GM19238 (cell line): ENCODE data around the gene TRMT10B.
A peak's percentile ranks its signal among the peaks of the same experiment; 100 is the strongest.
"Not testable (repeated sequence)": the region's sequence is repeated elsewhere in the genome, so short reads cannot be mapped to it uniquely, and the experiment has no call there.

ENCODE experiments used
- DNase-seq: peaks from one replicate; pipeline ENCODE4 v3.0.0; 2011; ENCODE audit warnings: low spot score; ENCODE audit not compliant: insufficient read length

TRMT10B gene

DNA sequence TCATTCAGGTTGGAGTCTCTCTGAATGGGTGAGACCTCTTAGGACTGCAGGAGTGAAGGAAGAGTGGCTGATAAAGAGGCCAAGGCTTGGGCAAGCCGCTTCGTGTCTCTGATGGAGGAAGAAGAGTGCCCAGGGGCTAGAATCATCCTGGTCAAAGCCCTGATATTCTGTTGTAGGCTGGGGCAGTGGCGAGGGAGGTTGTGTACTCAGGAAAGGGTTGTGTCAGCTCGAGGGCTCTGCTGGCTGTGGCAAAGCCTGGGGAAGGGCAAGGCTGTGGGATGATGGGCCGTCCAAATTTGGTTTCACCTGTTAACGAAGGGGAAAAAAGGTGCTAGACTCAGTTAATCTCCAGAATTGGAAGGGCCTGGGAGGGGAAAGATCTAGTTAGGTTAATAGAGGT, 2.4 kb upstream of the TRMT10B start:
- no peak for DNase-seq

- DNase-seq = not testable (repeated sequence)
Observed at GRCh38 chr9:37751704-37752103, 1.9 kb upstream of the TRMT10B start.

- DNase-seq = not testable (repeated sequence)
Observed at GRCh38 chr9:37752112-37752511, 1.5 kb upstream of the TRMT10B start.

DNA sequence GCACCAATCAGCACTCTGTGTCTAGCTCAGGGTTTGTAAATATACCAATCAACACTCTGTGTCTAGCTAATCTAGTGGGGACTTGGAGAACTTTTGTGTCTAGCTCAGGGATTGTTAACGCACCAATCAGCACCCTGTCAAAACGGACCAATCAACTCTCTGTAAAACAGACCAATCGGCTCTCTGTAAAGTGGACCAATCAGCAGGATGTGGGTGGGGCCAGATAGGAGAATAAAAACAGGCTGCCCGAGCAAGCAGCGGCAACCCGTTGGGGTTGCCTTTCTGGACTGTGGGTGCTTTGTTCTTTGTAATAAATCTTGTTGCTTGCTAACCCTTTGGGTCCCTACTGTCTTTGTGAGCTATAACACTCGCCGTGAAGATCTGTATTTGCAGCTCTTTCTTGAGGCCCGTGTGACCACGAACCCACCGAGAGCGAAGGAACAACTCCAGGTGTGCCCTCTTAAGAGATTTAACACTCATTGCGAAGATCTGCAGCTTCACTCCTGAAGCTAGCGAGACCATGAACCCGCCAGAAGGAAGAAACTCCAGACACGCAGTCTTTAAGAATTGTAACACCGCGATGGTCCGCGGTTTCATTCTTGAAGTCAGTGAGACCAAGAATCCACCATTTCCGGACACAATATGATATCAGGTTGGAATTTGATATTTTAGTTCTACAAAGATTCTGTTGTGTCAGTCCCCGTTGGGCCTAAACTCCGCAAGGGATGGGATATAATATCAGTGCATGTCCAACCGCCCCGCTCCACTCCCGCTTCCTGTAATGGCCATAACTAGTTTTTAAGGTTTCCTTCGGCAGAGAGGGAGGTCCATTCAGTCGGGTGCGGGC, 740 bp upstream of the TRMT10B start:
- no peak for DNase-seq

GRCh38 chr9:37758747-37759146, 5.1 kb downstream of the TRMT10B start:
- DNase-seq = no peak

DNA sequence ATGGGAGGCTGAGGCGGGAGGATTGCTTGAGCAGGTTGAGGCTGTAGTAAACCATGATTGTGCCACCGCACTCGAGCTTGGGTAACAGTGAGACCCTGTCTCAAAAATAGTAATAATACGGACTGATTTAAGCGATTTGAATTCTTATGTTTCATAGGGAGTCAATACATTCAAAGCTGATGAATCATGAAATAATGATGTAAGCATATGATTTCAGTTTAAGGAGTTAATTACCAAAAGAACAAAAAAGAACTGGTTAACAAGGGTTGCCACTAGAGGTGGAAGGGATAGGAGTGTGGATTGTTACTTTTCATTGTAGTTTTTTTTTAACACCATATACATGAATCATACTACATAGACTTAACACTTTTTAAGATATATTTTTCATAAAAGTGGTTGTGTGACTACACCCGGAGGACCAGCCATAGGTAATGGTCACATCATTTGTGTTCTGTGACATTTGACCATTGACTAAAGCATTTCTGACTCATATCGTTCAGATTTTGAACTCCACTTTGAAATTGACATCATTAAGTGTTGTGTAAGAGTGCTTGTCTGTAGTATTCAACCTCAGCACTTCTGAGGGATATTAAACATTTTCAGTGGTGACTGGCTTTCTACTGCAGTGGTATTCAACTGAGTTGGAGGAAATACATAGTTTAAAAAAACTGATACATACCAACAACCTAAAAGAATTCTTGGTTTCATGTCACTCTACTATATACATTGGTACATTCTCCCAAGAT, 7.0 kb downstream of the TRMT10B start:
- DNase-seq = no peak

DNA sequence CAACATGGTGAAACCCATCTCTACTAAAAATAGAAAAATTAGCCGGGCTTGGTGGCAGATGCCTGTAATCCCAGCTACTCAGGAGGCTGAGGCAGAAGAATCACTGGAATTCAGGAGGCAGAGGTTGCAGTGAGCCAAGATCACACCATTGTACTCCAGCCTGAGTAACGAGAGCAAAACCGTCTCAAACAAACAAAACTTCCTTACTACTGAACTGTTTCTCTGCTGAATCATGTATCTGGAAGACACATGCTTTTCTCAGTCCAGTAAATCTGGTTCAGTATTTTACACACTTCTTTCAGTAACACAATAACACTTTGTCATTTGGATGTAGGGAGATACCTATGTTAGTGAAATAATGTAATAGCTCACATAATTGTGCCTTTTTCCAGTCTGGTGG, 7.9 kb downstream of the TRMT10B start:
- no peak for DNase-seq

DNA sequence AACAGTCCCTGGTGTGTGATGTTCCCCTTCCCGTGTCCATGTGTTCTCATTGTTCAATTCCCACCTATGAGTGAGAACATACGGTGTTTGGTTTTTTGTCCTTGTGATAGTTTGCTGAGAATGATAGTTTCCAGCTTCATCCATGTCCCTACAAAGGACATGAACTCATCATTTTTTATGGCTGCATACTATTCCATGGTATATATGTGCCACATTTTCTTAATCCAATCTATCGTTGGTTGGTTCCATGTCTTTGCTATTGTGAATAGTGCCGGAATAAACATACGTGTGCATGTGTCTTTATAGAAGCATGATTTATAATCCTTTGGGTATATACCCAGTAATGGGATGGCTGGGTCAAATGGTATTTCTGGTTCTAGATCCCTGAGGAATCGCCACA, 11.7 kb downstream of the TRMT10B start:
- DNase-seq = not testable (repeated sequence)

GRCh38 chr9:37769306-37769705, 15.7 kb downstream of the TRMT10B start:
- DNase-seq = no peak

GRCh38 chr9:37769995-37770394, 16.4 kb downstream of the TRMT10B start:
- no peak for DNase-seq

- no peak for DNase-seq
Observed at GRCh38 chr9:37775216-37775919, 21.8 kb downstream of the TRMT10B start.

DNA sequence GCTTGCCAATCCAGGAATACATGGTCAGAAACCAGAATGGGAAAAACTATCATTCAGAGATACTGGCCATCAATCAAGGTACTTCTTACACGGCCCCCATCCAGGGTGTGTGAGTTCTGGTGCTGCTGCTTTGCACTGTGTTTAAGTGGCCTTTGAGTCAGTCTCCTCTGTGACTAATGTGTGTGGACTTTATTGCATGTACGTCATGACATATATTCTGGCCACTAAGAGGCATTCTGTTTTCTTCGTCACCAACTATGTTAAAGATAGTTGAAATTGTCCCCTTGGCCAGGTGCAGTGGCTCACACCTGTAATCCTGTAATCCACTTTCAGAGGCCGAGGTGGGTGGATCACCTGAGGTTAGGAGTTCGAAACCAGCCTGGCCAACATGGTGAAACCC, 22.7 kb downstream of the TRMT10B start:
- DNase-seq = no peak

DNA sequence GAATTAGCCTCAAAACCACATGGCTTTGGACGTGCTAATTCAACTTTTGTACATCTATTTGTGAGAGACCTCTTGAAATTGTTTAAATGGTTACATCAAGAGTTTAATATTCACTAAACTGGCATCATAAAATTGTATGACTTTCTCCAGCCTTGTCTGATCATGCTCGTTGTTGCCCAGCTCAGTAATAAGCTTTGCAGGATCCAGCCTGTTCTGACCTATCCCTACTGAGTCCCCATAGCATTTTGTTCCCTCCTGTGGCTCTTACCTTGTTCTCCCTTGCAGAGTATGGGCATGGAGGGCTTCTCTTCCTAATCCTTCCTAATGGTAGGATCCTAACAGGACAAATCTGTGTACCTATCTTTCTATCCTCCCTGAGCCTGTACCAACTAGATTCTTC, 24.9 kb downstream of the TRMT10B start:
- no peak for DNase-seq

DNA sequence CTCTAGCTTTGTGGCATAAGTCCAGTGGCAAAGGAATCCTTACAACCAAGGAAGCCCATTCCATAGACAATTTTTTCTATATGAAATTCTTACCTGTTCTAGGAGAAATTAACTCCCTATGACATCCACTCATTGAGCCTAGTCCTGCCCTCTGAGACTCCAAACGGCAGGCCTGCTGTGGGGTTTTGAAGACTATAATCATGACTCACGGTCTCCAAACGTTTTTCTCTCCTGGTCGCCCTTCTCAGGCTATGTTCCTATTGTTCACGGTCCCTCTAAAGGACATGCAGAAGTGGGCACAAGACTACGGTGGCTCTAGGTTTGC, 30.6 kb downstream of the TRMT10B start:
- no peak for DNase-seq

GRCh38 chr9:37784616-37785483, 31.2 kb downstream of the TRMT10B start, which contains the start of gene EXOSC3:
EXOSC3 (minus strand) TSS chr9:37785064; CDS start chr9:37785044, 20 bp downstream.
- DNase-seq = peak; percentile 83

DNA sequence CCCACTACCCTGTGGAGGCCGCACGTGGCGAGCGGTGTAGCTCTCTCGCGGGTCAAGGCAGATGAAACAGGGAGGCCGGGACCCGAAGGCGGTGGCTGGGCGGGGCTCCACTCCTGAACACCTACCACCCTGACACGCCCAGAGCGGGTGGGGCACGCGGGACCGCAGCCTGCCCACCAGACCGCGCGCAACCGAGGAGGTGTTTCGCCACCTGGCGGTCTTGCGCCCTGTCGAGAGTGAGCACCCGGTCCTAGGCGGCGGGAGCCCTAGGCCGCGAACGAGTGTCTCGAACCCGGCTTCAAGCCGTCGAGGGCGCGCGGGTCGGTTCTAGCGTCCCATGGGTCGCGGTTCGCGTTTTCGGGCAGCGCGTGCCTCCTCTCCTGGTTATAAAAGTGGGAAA, 33.5 kb downstream of the TRMT10B start:
- no peak for DNase-seq

DNA sequence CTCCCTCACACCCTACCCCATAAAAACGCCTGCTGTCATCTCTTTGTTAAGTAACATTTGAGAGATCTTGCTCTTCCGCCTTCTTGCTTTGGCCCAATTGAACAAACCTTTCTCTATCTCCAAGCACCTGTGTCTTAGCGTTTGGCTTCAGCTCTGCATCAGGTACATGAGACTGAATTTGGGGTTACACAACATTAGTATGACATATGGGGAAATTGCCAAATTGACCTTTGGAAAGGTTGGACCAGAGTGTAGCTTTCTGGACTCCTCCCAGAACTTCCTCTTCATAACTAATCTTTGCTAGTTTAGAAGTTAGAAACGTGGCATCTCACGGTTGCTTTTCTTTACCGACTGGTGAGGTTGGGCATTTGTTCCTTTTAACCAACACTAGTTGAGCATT, 34.7 kb downstream of the TRMT10B start:
- DNase-seq = no peak

DNA sequence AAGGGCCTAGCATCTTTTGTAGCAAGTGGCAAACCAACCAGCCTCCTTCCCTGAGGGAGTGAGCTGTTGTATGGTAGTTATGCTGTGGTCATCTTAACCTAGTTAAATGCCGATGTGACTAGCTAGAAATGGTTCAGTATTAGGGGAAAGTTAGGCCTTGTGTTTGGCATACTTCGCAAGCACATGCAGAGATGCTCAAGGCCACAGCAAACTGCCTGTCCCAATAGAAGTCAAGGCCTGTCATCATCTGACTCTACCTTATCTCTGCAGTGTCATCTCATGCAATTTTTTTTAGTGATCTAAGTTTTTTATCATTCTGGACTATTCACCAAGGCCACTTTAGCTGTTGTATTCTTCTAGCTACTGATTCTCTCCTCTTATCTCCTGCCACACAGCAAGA, 36.5 kb downstream of the TRMT10B start:
- DNase-seq = no peak

DNA sequence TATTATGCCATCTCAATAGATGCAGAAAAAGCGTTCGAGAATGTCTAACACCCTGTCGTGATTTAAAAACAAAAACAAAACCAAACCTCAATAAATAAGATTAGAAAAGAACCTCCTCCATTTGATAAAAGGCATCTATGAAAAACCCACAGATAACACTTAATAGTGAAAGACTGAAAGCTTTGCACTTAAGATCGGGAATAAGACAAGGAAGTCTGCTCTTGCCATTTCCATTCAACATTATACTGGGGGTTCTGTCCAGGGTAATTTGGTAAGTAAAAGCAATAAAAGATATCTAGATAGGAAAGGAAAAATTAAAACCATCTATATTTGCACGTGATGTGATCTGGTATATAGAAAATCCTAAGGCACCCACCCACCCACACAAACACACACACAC, 38.5 kb downstream of the TRMT10B start:
- no peak for DNase-seq

GRCh38 chr9:37796232-37796631, 42.6 kb downstream of the TRMT10B start:
- DNase-seq = no peak

DNA sequence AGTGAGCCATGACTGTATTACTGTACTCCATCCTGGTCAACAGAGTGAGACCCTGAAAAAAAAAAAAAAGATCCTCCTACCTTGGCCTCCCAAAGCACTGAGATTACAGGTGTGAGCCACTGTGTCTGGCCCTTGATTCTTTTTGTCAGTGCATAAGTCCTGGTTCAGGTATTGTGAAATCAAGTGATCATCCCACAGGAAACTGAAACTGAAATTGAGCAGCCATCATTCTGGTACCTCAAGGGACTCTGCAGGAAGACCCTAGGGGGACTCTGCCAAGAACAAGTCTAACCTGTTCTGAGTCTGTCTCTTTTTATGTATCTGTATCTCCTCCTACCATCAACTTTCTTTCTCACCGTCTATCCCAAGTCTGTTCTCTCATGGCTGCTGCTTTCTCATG, 45.1 kb downstream of the TRMT10B start:
- no peak for DNase-seq
